ENCODE results near the gene CT83.

CT83 gene

GRCh38 chrX:116462822-116463221 lies at the start of gene CT83:
Gene CT83 (minus strand): TSS chrX:116462976. CDS start chrX:116462856, 120 bp downstream.
- DNase-seq, result no peak

GRCh38 chrX:116499780-116500179 lies 37.0 kb upstream of the CT83 start:
- no peak for DNase-seq

GRCh38 chrX:116493271-116493670 lies 30.5 kb upstream of the CT83 start:
- no peak for DNase-seq

- DNase-seq, result no peak
These were observed 27.3 kb upstream of the CT83 start for GRCh38 chrX:116490104-116490503.

- no peak for DNase-seq
These were observed 17.3 kb upstream of the CT83 start for GRCh38 chrX:116480059-116480458.

- no peak for DNase-seq
These were observed 13.6 kb downstream of the CT83 start for GRCh38 chrX:116449156-116449555.

- no peak for DNase-seq
These were observed 26.4 kb downstream of the CT83 start, which contains the start of gene SLC6A14 for GRCh38 chrX:116436358-116436816. Gene SLC6A14 (plus strand): TSS chrX:116436606. CDS start chrX:116436710, 104 bp downstream.

GRCh38 chrX:116435597-116435996 lies 27.2 kb downstream of the CT83 start:
- no peak for DNase-seq

- no peak for DNase-seq
These were observed 34.8 kb downstream of the CT83 start for GRCh38 chrX:116427978-116428377.

GRCh38 chrX:116417968-116418367 lies 44.8 kb downstream of the CT83 start:
- no peak for DNase-seq

- DNase-seq, result no peak
These were observed 45.6 kb downstream of the CT83 start for GRCh38 chrX:116417214-116417613.

GRCh38 chrX:116413273-116413672 lies 49.5 kb downstream of the CT83 start:
- no peak for DNase-seq

All from T1000 (cell line).